GM18909 (cell line): ENCODE results near the gene PCDH15.

ENCODE experiments used
- ATAC-seq: cut with Tn5 transposase; IDR thresholded peaks from one replicate; pipeline ENCODE4 v1.9.1; 2021; ENCODE audit warnings: mild to moderate bottlenecking; ENCODE audit not compliant: unreplicated experiment, poor library complexity

The PCDH15 gene

GRCh38 chr10:54159924-54160323, 641.1 kb downstream of the PCDH15 start:
- no peak for ATAC-seq

GRCh38 chr10:54148508-54148907, 652.5 kb downstream of the PCDH15 start:
- no peak for ATAC-seq

GRCh38 chr10:54139819-54140428, 661.1 kb downstream of the PCDH15 start:
- no peak for ATAC-seq

DNA sequence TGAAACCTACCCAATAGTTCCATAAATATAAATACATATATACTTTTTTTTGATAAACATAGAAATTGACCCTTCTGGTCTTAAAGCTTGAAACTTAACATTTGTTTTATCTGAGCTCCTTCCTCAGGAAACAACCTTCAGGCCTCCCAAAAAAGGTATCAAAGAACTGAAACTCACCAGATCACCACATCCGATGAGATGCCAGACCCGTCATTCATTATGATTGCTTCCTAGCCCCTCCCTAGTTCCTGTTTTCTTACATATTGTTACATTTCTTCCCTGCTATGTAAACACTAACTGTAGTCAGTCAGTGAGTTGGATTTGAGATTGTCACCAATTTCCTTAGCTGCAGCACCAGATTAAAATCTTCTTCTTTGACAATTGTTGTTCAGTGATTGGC, 663.6 kb downstream of the PCDH15 start:
- no peak for ATAC-seq

DNA sequence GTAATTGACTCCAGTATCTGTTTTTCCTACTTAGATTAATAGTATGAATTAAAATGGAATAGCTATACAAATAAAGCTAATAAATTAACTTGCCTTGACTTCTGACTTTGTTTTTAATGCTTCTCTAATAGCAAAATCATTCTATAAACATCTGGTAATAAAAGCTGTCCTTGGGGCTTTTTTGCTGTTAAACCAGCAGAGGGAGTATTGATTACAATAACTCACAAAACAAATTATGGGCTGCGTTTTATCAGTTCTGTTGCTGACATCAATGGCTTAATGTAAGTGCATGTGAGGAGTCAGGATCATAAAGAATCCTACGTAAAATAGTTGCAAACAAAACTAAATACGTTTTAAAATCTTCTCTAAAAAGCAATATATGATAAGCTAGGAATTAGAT, 667.8 kb downstream of the PCDH15 start:
- ATAC-seq: no peak

GRCh38 chr10:54131833-54132232, 669.2 kb downstream of the PCDH15 start:
- no peak for ATAC-seq

GRCh38 chr10:54130394-54130793, 670.6 kb downstream of the PCDH15 start:
- no peak for ATAC-seq

DNA sequence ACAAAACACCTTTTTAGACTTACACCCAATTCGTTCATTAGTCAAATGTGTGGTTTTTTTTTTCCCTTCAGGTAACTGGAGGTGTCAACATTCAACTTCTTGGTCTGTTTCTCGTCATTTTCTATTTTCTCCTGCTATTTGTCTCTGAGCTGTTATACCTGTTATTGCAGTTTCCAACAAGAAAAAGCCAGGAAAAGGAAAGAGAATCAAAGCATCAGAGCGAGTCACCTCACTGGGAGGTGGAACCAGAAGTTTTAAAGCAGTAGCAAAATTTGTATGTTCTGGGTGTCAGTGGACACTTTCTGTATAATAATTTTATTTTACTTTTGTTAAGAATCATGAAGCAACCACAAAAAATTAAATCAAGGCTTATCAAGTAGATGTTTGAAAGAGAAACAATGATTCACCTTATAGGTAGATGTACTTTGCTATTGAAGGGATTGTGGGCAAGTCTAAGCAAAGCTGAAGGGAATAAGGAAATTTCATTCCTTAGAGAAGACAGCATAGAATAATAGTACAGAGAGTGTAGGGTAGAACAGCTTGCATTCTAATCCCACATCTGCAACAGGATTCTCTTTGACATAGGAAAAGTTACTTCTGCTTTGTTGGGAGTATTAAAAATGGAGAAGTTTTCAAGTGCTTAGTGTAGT, 675.8 kb downstream of the PCDH15 start:
- no peak for ATAC-seq

DNA sequence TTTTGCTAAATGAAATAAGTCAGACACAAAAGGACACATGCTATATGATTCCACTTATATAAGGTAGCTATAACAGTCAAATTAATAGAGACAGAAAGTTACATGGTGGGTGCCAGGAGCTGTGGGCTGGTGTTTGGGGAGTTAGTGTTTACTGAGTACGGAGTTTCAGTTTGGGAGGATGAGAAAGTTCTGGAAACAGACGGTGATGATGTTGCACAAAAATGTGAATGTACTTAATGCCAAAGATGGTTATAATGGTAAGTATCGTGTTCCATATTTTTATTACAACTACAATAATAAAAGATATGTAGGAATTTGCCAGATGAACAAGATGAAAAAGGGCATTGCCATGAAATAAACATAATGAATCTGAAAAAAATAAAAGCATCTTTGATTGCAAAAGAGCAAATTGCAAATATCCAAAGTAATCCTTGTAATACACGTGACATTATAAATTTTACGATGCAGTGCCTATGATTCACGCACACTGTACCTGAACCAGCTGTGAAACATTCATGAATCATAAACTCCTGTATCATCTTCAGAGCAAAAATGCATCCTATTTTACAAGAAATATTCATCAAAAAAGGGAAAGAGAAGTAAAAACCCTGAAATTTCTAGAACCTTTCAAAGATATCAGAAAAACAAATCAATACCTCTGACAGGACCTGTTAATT, 676.7 kb downstream of the PCDH15 start:
- no peak for ATAC-seq

GRCh38 chr10:54120806-54121205, 680.2 kb downstream of the PCDH15 start:
- no peak for ATAC-seq

GRCh38 chr10:54108961-54109360, 692.1 kb downstream of the PCDH15 start:
- no peak for ATAC-seq

DNA sequence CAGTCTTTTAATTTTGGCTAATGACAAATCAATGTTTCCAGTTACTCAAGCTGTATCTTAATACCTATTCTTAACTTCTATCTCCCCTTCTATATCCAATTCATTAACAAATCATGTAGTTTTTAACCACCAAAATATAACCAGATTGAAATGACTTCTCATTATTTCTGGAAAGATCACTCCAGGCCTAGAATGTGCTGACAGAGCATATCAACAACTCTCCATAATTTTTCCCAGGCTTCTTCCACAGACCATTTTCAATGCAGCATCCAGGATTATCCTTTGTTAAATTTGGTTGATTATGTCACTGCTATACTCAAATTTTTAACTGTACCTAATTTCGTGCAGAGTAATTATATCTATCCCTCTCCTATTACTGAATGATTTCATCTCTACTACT, 704.1 kb downstream of the PCDH15 start:
- ATAC-seq: no peak

DNA sequence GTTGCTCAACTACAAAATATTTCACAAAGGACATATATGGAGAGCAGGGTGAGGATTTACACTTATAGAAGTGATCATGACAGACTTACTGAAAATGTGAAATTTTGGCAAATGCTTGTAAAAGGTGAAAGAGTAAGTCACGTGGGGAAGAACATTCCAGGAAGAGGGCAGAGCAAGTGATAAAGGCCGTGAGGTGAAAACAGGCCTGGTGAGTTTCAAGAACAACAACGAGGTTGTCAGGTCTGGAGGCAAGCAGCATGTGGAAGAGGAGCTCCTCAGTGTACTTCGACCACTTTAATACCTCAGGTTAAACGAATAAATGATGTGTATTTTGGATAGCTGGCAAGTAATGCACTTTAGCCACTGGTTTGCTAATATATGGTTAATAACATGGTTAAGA, 706.7 kb downstream of the PCDH15 start:
- no peak for ATAC-seq

DNA sequence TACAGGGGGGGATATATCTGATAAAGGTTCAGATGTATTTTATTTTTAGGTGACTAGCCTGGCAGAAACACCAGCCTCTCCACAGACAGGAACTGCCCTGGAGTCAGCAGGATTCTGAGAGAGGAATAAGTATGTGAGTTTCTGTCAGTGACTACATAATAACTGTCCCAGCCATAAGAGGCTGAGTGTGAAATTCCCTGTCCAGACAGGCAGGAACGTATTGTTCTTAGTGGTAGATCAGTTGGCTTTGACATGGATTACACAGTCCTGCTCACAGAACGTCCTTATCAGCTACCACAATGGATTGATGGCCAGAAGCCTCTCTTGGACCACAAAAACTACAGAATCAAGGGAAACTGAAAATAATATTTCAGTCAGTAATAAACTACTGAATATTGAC, 709.8 kb downstream of the PCDH15 start:
- no peak for ATAC-seq

- no peak for ATAC-seq
Observed at GRCh38 chr10:54081950-54082349, 719.1 kb downstream of the PCDH15 start.

GRCh38 chr10:54067361-54067760, 733.7 kb downstream of the PCDH15 start:
- ATAC-seq: no peak

DNA sequence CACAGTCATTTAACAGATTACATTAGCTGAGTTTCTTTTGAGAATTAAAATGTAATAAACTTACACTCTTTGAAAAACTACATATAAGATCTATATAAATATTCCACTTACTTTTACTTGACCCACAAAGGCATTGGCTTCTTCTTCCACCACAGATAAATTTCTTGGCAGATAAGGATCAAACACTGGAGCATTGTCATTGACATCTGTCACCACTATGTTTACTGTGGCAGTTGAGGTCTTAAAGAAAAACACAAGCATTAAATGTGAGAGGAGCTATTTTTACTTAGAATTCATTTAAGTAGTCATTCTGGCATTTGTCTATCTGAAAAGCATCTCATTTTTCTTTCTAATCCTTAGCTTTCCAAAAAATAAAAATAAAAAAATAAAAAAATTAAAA, 734.4 kb downstream of the PCDH15 start:
- ATAC-seq: no peak

DNA sequence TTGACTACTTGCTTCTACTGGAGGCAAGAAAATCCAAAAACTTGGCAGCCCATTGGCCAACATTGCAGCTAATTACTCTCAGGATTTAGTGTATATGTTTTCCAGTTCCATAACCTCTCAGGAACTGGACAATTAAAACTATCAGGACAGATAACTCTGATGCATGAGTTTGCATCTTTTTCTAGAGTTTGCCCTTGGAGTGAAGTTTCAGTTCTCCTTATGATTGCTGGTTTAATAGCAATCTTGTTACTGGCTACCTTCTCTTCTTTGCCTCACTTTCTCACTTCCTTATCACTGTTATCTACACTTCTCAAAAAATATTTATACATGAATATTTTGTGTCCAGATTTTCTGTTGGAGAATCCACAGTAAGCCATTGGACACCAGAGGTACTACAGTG, 735.9 kb downstream of the PCDH15 start:
- no peak for ATAC-seq

DNA sequence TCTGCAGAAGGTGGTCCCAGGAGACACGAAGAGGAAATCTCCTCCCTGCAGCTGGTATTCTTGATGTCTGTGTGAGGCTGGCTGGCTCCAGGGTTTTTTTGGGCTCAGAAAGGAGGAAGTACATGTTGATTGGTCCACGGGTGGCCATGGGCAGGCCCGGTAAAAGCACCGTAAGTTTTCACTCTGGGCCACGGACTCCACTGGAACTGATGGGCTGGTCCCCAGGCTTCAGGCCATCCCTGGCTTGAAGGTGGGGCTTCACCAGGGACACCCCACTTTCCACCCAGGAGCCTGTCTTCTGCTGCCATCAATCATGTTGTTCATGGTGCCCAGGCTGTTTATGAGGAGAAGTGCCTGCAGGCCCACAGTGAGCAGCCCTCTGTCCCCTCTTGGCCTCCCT, 736.8 kb downstream of the PCDH15 start:
- no peak for ATAC-seq

DNA sequence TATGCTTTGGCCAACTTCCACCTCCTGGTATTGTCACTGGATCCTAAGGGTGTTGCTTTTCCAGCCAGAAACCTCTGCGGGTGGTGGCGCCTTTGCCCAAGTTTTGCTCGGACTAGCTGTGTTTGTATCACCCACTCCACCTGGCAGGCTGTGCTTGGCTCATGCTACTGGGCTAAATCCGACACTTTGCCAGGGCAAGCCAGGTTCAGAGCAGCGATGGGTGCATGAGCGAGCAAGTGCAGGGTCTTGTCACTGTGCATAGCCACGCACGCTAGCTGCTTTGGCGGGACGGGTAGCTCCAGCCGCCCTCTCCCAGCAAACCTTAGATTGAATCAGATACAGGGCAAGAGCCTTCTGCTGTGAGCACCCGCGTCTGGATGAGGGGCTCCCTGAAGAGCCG, 737.5 kb downstream of the PCDH15 start:
- no peak for ATAC-seq

GRCh38 chr10:54060572-54060971, 740.5 kb downstream of the PCDH15 start:
- no peak for ATAC-seq

DNA sequence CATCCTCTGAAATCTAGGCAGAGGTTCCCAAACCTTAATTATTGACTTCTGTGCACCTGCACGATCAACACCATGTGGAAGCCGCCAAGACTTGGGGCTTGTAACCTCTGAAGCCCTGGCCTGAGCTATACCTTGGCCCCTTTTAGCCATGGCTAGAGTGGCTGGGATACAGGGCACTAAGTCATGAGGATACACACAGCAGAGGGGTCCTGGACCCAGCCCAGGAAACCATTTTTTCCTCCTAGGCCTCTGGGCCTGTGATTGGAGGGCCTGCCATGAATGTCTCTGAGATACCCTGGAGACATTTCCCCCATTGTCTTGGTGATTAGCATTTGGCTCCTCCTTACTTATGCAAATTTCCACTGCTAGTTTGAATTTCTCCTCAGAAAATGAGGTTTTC, 743.7 kb downstream of the PCDH15 start:
- ATAC-seq: no peak
